Measurements from ENCODE around the gene PC. TPM values are rescaled to one million over a fixed set of nuclear protein-coding genes. Genes with fewer than 3 reads are reported as not detected.

Gene PC
- total and polyA plus RNA-seq, 2 donors (not counting 3 experiments of a cell fraction or from before 2014, with no cell fraction given), result 5.5 to 17.5 TPM

DNA sequence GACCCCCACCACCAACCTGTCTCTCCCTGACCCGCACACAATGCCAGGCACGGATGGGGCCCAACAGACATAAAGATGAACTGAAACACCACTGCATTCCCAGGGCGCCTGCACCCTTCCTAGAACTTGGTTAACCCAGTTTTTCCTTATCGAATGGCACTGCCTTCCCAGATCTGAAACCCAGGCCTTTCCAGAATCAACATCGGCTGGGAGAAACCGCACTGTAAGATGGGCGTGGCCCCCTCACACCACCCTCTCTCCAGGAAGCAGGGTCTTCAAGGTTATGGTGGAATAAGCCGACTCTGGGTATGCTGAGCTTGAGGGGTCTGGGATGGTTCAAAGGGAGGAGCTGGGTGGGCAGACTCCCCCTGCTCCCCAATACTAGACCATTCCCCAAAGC is 78.2 kb downstream of the PC start:
- TF ChIP-seq, protein P1, sequence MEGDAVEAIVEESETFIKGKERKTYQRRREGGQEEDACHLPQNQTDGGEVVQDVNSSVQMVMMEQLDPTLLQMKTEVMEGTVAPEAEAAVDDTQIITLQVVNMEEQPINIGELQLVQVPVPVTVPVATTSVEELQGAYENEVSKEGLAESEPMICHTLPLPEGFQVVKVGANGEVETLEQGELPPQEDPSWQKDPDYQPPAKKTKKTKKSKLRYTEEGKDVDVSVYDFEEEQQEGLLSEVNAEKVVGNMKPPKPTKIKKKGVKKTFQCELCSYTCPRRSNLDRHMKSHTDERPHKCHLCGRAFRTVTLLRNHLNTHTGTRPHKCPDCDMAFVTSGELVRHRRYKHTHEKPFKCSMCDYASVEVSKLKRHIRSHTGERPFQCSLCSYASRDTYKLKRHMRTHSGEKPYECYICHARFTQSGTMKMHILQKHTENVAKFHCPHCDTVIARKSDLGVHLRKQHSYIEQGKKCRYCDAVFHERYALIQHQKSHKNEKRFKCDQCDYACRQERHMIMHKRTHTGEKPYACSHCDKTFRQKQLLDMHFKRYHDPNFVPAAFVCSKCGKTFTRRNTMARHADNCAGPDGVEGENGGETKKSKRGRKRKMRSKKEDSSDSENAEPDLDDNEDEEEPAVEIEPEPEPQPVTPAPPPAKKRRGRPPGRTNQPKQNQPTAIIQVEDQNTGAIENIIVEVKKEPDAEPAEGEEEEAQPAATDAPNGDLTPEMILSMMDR (IDR thresholded peaks at IDR 0.05; ENCODE audit: extremely low read depth in 1 of 2, insufficient read depth in 1 of 2, low read depth in 1 of 2, low read length in 2 of 2), result no peak
- TF ChIP-seq MYC (IDR thresholded peaks at IDR 0.05; ENCODE audit: low read depth, low read length) (no peak), POLR2A (IDR thresholded peaks at IDR 0.05; ENCODE audit: low read depth, low read length) (no peak), FOS (IDR thresholded peaks at IDR 0.05; ENCODE audit: borderline replicate concordance, insufficient read depth, low read length) (no peak), GATA2 (IDR thresholded peaks at IDR 0.05; ENCODE audit: insufficient read depth, insufficient read length, low read depth, low read length) (no peak), JUN (IDR thresholded peaks at IDR 0.05; ENCODE audit: borderline replicate concordance, insufficient read depth, insufficient read length, low read depth) (no peak), EZH2 (IDR thresholded peaks at IDR 0.05; ENCODE audit: borderline replicate concordance, low read depth, low read length, severe bottlenecking) (no peak), POLR2AphosphoS5 (IDR thresholded peaks at IDR 0.05; ENCODE audit: insufficient read depth, low read depth, low read length) (no peak)
- TF ChIP-seq, protein P2, sequence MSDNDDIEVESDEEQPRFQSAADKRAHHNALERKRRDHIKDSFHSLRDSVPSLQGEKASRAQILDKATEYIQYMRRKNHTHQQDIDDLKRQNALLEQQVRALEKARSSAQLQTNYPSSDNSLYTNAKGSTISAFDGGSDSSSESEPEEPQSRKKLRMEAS (IDR thresholded peaks at IDR 0.05; ENCODE audit: insufficient read depth, insufficient read length), result no peak
- H2AFZ ChIP-seq (ENCODE audit: low read depth, low read length), result no peak overlapping the region
- ChIA-PET CTCF (interaction anchor here (0.5 to 7.7 kb wide), 3 partner anchors 15 to 96 kb away, joined by 3 to 49 read pairs (median 5); partner anchors contain the start of gene C11orf86), POLR2A (no interaction called here)
- peaks cover 5% of the 10 kb centered on the region for H3K4me1 ChIP-seq (ENCODE audit: control insufficient read depth, extremely low read depth, insufficient read depth, low read length)
- BruUV-seq (replicated peaks), result no TSS peak
- no peak overlapping the region for H3K4me2 ChIP-seq (ENCODE audit: insufficient read depth, low read length)
- no peaks in the 10 kb centered on the region for H3K36me3 ChIP-seq (ENCODE audit: control insufficient read depth in 2 of 2, extremely low read depth in 1 of 2, insufficient read depth in 2 of 2, low read length in 2 of 2)
- DNase-seq (ENCODE audit: low read depth, low spot score) (no peak), FAIRE-seq (no peak)
- H3K9me1 ChIP-seq (replicated peaks; ENCODE audit: control insufficient read depth, extremely low read depth, insufficient read depth, low read length), result no peaks in the 10 kb centered on the region
- dilution Hi-C loops (cut with MboI; ENCODE audit: extremely low pct_ligation_motif_present, low sequenced_read_pairs), result no loop called here
- H3K79me2 ChIP-seq (ENCODE audit: control insufficient read depth, insufficient read depth, low read length), result no peaks in the 10 kb centered on the region
- no peaks in the 10 kb centered on the region for H3K27me3 ChIP-seq (ENCODE audit: control insufficient read depth in 2 of 2, insufficient read depth in 2 of 2, low read length in 2 of 2)
- no peak overlapping the region for H3K9ac ChIP-seq (replicated peaks; ENCODE audit: extremely low read depth, insufficient read depth, low read length)
- H3K4me3 ChIP-seq (replicated peaks in 1 of 3; ENCODE audit: insufficient read depth in 1 of 3, low read depth in 1 of 3, low read length in 3 of 3), result no peak overlapping the region
- H4K20me1 ChIP-seq (replicated peaks; ENCODE audit: control insufficient read depth, extremely low read depth, insufficient read depth, low read length), result no peaks in the 10 kb centered on the region
- intact Hi-C loops (cut with micrococcal nuclease), result no loop called here
- no peaks in the 10 kb centered on the region for H3K9me3 ChIP-seq (replicated peaks; ENCODE audit: control insufficient read depth, insufficient read depth, low read length)
- no peak overlapping the region for H3K27ac ChIP-seq (ENCODE audit: insufficient read depth, low read depth, low read length)

Data from endothelial cell of umbilical vein (primary cell).